HepG2 (cell line): ENCODE results near the gene STON1. TPM values are rescaled to one million over a fixed set of nuclear protein-coding genes. Genes with fewer than 3 reads are reported as not detected.

Experiments used
- CBFB ChIP-seq: sonication (generic); formaldehyde crosslinking; IDR thresholded peaks from 2 replicates; pipeline ENCODE4 v1.4.0; 2020; ENCODE audit warnings: missing genetic modification reagents
- EZH2 ChIP-seq: conservative IDR thresholded peaks from 2 replicates; pipeline ENCODE4 v1.6.1; 2012; ENCODE audit warnings: mild to moderate bottlenecking, low read depth, low read length, moderate library complexity
- GTF3A ChIP-seq: sonication (generic); formaldehyde crosslinking; conservative IDR thresholded peaks from 2 replicates; pipeline ENCODE4 v1.4.0; 2020; ENCODE audit warnings: mild to moderate bottlenecking, missing genetic modification reagents
- HCFC1 ChIP-seq: fragments of 150-350 bp; IDR thresholded peaks from 2 replicates; pipeline ENCODE4 v1.6.1; 2014; ENCODE audit warnings: low read depth, low read length
- HMGXB4 ChIP-seq, 2 experiments: sonication (generic) in 1 of 2; formaldehyde crosslinking in 1 of 2; IDR thresholded peaks; 2 replicates each; pipeline versions ENCODE4 v1.4.0 to v1.6.1; 2018 to 2020; ENCODE audit warnings: missing genetic modification reagents in 2 of 2, borderline replicate concordance in 1 of 2, low read depth in 1 of 2, mild to moderate bottlenecking in 1 of 2, missing biosample characterization in 1 of 2
- KLF15 ChIP-seq: sonication (generic); formaldehyde crosslinking; IDR thresholded peaks from 2 replicates; pipeline ENCODE4 v1.8.1; 2023; ENCODE audit warnings: borderline replicate concordance, mild to moderate bottlenecking, inconsistent platforms, missing genetic modification reagents, mixed read lengths
- MAFG ChIP-seq: sonication (generic); formaldehyde crosslinking; IDR thresholded peaks from 2 replicates; pipeline ENCODE4 v1.5.1; 2020; ENCODE audit warnings: mild to moderate bottlenecking, missing genetic modification reagents
- MYC ChIP-seq: sonication (generic); formaldehyde crosslinking; IDR thresholded peaks from 2 replicates; pipeline ENCODE4 v1.9.0; 2021; ENCODE audit warnings: missing genetic modification reagents, borderline replicate concordance
- NRL ChIP-seq: sonication (generic); formaldehyde crosslinking; IDR thresholded peaks from 2 replicates; pipeline ENCODE4 v1.5.0; 2020; ENCODE audit warnings: missing genetic modification reagents, mild to moderate bottlenecking, moderate library complexity, borderline replicate concordance
- PREB ChIP-seq: sonication (generic); formaldehyde crosslinking; IDR thresholded peaks from 2 replicates; pipeline ENCODE4 v1.4.0; 2020; ENCODE audit warnings: missing genetic modification reagents
- SYNCRIP ChIP-seq: fragments of 200-400 bp; formaldehyde crosslinking; IDR thresholded peaks from 2 replicates; pipeline ENCODE4 v1.6.1; 2018; ENCODE audit warnings: mild to moderate bottlenecking, low read depth, low read length; ENCODE audit not compliant: insufficient read depth
- TBL1XR1 ChIP-seq: fragments of 150-350 bp; IDR thresholded peaks from 2 replicates; pipeline ENCODE4 v1.6.1; 2014; ENCODE audit warnings: borderline replicate concordance, low read length; ENCODE audit not compliant: partially characterized antibody
- TCF12 ChIP-seq, 2 experiments: fragments of 450-650 bp in 1 of 2; sonication (generic) in 1 of 2; formaldehyde crosslinking in 1 of 2; IDR thresholded peaks; 2 replicates each; pipeline versions ENCODE4 v1.6.1 to v1.8.0; 2017 to 2022; ENCODE audit warnings: antibody characterized with exemption in 1 of 2, mild to moderate bottlenecking in 1 of 2, missing genetic modification reagents in 1 of 2, moderate library complexity in 1 of 2
- TCF7L2 ChIP-seq: IDR thresholded peaks from 2 replicates; pipeline ENCODE4 v1.6.1; 2011; ENCODE audit warnings: mild to moderate bottlenecking, low read depth, low read length, moderate library complexity
- TEAD3 ChIP-seq: optimal IDR thresholded peaks from 2 replicates; pipeline ENCODE3; 2016; ENCODE audit warnings: borderline replicate concordance
- XRCC5 ChIP-seq: fragments of 200-400 bp; formaldehyde crosslinking; optimal IDR thresholded peaks from 2 replicates; pipeline ENCODE3; 2017; ENCODE audit warnings: mild to moderate bottlenecking, low read length
- ZMYM4 ChIP-seq: sonication (generic); formaldehyde crosslinking; IDR thresholded peaks from 2 replicates; pipeline ENCODE4 v1.8.1; 2023; ENCODE audit warnings: mild to moderate bottlenecking, missing genetic modification reagents
- ZNF281 ChIP-seq: sonication (generic); formaldehyde crosslinking; IDR thresholded peaks from 2 replicates; pipeline ENCODE4 v1.4.0; 2020; ENCODE audit warnings: missing genetic modification reagents, borderline replicate concordance
- ZNF329 ChIP-seq: sonication (generic); formaldehyde crosslinking; IDR thresholded peaks from 2 replicates; pipeline ENCODE4 v1.9.0; 2021; ENCODE audit warnings: low read depth, mild to moderate bottlenecking, missing genetic modification reagents
- ZNF441 ChIP-seq: sonication (generic); formaldehyde crosslinking; IDR thresholded peaks from 2 replicates; pipeline ENCODE4 v1.7.0; 2021; ENCODE audit warnings: missing genetic modification reagents, borderline replicate concordance
- ZNF589 ChIP-seq: sonication (generic); formaldehyde crosslinking; conservative IDR thresholded peaks from 2 replicates; pipeline ENCODE4 v1.8.0; 2022; ENCODE audit warnings: mild to moderate bottlenecking, moderate library complexity, missing genetic modification reagents
- ZNF710 ChIP-seq: sonication (generic); formaldehyde crosslinking; IDR thresholded peaks from 2 replicates; pipeline ENCODE4 v1.5.0; 2020; ENCODE audit warnings: mild to moderate bottlenecking, missing genetic modification reagents, borderline replicate concordance
- ZNF775 ChIP-seq: sonication (generic); formaldehyde crosslinking; IDR thresholded peaks from 2 replicates; pipeline ENCODE4 v1.4.0; 2020; ENCODE audit warnings: missing genetic modification reagents, mild to moderate bottlenecking, moderate library complexity, borderline replicate concordance
- polyA plus RNA-seq, 8 experiments: library from polyadenylated mRNA; depleted of rRNA in 3 of 8; stranded (reverse) in 7 of 8; unstranded in 1 of 8; fragments of >200 nt; fragmentation: Illumina TruSeq in 4 of 8; extraction: Trizol in 4 of 8; gene quantifications; 2 replicates each; pipeline versions ENCODE4 v1.2.1 to v1.2.3, GENCODE V29; 2011 to 2016; ENCODE audit warnings: low read depth in 4 of 8, missing spikeins in 1 of 8, mixed read lengths in 1 of 8; ENCODE audit not compliant: insufficient read depth in 1 of 8
- total RNA-seq, 5 experiments: library from RNA; depleted of rRNA; stranded (reverse); fragments of >200 nt; fragmentation: Illumina TruSeq; extraction: Trizol; gene quantifications; 2 replicates each; pipeline ENCODE4 v1.2.3, GENCODE V29; 2016; ENCODE audit warnings: low read depth in 1 of 5

Gene STON1
- total and polyA plus RNA-seq, 2 of the 13 experiments (the other 11 are each of a cell fraction or from before 2014, with no cell fraction given), result 0.09 to 0.28 TPM

- TF ChIP-seq HMGXB4 (CRISPR knock-in tag; IDR thresholded peaks at IDR 0.05; ENCODE audit: borderline replicate concordance in 1 of 2, low read depth in 1 of 2) (0 out of 4 replicates have a peak, but pooled peaks of 1 of the 2 experiments have one; percentile 27), KLF15 (no peak), ZMYM4 (CRISPR knock-in tag) (peak; percentile 46; the same call in 1 of the 2 replicates), ZNF329 (CRISPR knock-in tag) (no peak), ZNF710 (CRISPR knock-in tag) (no peak), TBL1XR1 (no peak), TCF7L2 (no peak), TEAD3 (CRISPR knock-in tag) (peak; percentile 52), HCFC1 (no peak), NRL (CRISPR knock-in tag) (no peak), GTF3A (no peak), TCF12 (IDR thresholded peaks at IDR 0.05) (no peak), TCF12 (CRISPR knock-in tag; IDR thresholded peaks at IDR 0.05) (no peak), ZNF589 (CRISPR knock-in tag) (no peak), SYNCRIP (no peak), ZNF281 (no peak), CBFB (CRISPR knock-in tag) (no peak), XRCC5 (peak; percentile 96), ZNF775 (CRISPR knock-in tag) (no peak), PREB (no peak), MYC (CRISPR knock-in tag) (peak; percentile 45; the same call in 1 of the 2 replicates), ZNF441 (CRISPR knock-in tag) (no peak), MAFG (CRISPR knock-in tag) (no peak), EZH2 (no peak)
Measured at GRCh38 chr2:48545244-48545643, 15.3 kb downstream of the STON1 start (continued).
